ENCODE measurements around the gene MYO5A. TPM values are rescaled to one million over a fixed set of nuclear protein-coding genes. Genes with fewer than 3 reads are reported as not detected.

MYO5A gene
- polyA plus RNA-seq, 3 donors = 6.9 to 33.5 (median 16.6) TPM

DNA sequence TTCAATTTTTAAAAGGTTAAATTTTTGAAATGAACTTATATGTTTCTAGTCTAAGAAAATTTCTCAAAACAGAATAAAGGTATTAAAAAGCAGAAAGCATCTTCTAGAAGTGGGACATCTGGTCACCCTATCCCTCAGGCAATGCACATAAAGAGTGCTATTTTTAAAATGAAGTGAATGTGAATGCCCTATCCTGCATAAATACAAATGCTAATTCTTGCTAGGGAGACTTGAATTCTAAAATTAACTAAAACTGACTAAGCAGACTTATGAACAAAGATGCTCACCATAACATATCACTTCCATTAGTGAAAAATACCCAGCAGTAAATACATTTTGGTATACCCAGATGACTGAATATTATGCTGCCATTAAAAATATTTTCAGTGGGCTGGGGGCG is 11.7 kb downstream of the MYO5A start:
- peaks cover 0 to 7% of the 10 kb centered on the region in 2 donors for H3K36me3 Mint-ChIP-seq
- no peak overlapping the region for H2AFZ ChIP-seq (ENCODE audit: insufficient read depth, low read depth, low read length, poor library complexity, severe bottlenecking)
- H3K27ac Mint-ChIP-seq = peak overlapping the region in 1 of 7 donors; percentile 18
- no peaks in the 10 kb centered on the region for H3K9me3 ChIP-seq (replicated peaks in 1 of 2; ENCODE audit: control insufficient read depth in 1 of 2, insufficient read depth in 1 of 2, low read length in 2 of 2)
- no peak for DNase-seq
- H3K4me2 ChIP-seq (replicated peaks; ENCODE audit: extremely low read depth, low read length, poor library complexity, severe bottlenecking) = no peak overlapping the region
- peak overlapping the region in 1 of 2 donors; percentile 25 for H3K27ac ChIP-seq (ENCODE audit: low read depth in 1 of 2, low read length in 2 of 2)
- H3K4me1 ChIP-seq (ENCODE audit: control insufficient read depth in 1 of 2, insufficient read depth in 2 of 2, low read length in 2 of 2) = peaks cover 48 to 51% of the 10 kb centered on the region in 2 donors
- intact Hi-C loops (cut with micrococcal nuclease) = no loop called here
- H4K20me1 ChIP-seq (ENCODE audit: insufficient read depth, low read length) = peaks cover 88% of the 10 kb centered on the region
- H3K27me3 Mint-ChIP-seq (ENCODE audit: low read depth in 3 of 3) = no peaks in the 10 kb centered on the region
- no peak overlapping the region for H3K9ac ChIP-seq (ENCODE audit: insufficient read depth, low read length, poor library complexity, severe bottlenecking)
- peaks cover 49% of the 10 kb centered on the region for H3K4me1 Mint-ChIP-seq
- H3K79me2 ChIP-seq (ENCODE audit: insufficient read depth, low read length) = peaks cover 95% of the 10 kb centered on the region
- no peaks in the 10 kb centered on the region for H3K27me3 ChIP-seq (ENCODE audit: control insufficient read depth in 2 of 2, insufficient read depth in 2 of 2, low read length in 2 of 2)
- no peak overlapping the region for H3K4me3 Mint-ChIP-seq
- H3K36me3 ChIP-seq (replicated peaks in 1 of 2; ENCODE audit: control insufficient read depth in 1 of 2, insufficient read depth in 2 of 2, low read length in 2 of 2) = no peaks in the 10 kb centered on the region
- no peak for TF ChIP-seq CTCF (IDR thresholded peaks at IDR 0.05)
- WGBS (ENCODE audit: insufficient coverage) = 86% methylated on average over 1 of the region's 1 CpG
- no peak overlapping the region for H3K4me3 ChIP-seq (replicated peaks in 1 of 3; ENCODE audit: low read depth in 2 of 3, low read length in 3 of 3)
- H3K9me3 Mint-ChIP-seq = peaks cover 0 to 2% (median 0%) of the 10 kb centered on the region in 7 donors

- TF ChIP-seq CTCF (IDR thresholded peaks at IDR 0.05) = no peak
- Histone ChIP-seq H3K4me3 (replicated peaks in 1 of 3; ENCODE audit: low read depth in 2 of 3, low read length in 3 of 3) (no peak overlapping the region), H3K4me1 (ENCODE audit: control insufficient read depth in 1 of 2, insufficient read depth in 2 of 2, low read length in 2 of 2) (peaks cover 34 to 35% of the 10 kb centered on the region in 2 donors), H4K20me1 (ENCODE audit: insufficient read depth, low read length) (peaks cover 89% of the 10 kb centered on the region), H3K27ac (ENCODE audit: low read depth in 1 of 2, low read length in 2 of 2) (no peak overlapping the region), H3K4me2 (replicated peaks; ENCODE audit: extremely low read depth, low read length, poor library complexity, severe bottlenecking) (no peak overlapping the region), H3K79me2 (ENCODE audit: insufficient read depth, low read length) (peaks cover 95% of the 10 kb centered on the region), H3K36me3 (replicated peaks in 1 of 2; ENCODE audit: control insufficient read depth in 1 of 2, insufficient read depth in 2 of 2, low read length in 2 of 2) (no peaks in the 10 kb centered on the region), H3K9me3 (replicated peaks in 1 of 2; ENCODE audit: control insufficient read depth in 1 of 2, insufficient read depth in 1 of 2, low read length in 2 of 2) (no peaks in the 10 kb centered on the region), H2AFZ (ENCODE audit: insufficient read depth, low read depth, low read length, poor library complexity, severe bottlenecking) (no peak overlapping the region), H3K9ac (ENCODE audit: insufficient read depth, low read length, poor library complexity, severe bottlenecking) (no peak overlapping the region), H3K27me3 (ENCODE audit: control insufficient read depth in 2 of 2, insufficient read depth in 2 of 2, low read length in 2 of 2) (no peaks in the 10 kb centered on the region)
- no peak overlapping the region for H3K4me3 Mint-ChIP-seq
- intact Hi-C loops (cut with micrococcal nuclease) = no loop called here
- peaks cover 0 to 2% (median 0%) of the 10 kb centered on the region in 7 donors for H3K9me3 Mint-ChIP-seq
- peaks cover 36% of the 10 kb centered on the region for H3K4me1 Mint-ChIP-seq
- no peak for DNase-seq
- H3K27me3 Mint-ChIP-seq (ENCODE audit: low read depth in 3 of 3) = no peaks in the 10 kb centered on the region
- 100% methylated on average over 1 of the region's 2 CpGs for WGBS (ENCODE audit: insufficient coverage)
- H3K27ac Mint-ChIP-seq = no peak overlapping the region
- H3K36me3 Mint-ChIP-seq = peaks cover 0 to 7% of the 10 kb centered on the region in 2 donors
These were observed 13.3 kb downstream of the MYO5A start for GRCh38 chr15:52515343-52515742.
